Loucy (cell line): ENCODE data around the gene RXRG.

Source experiments
- H2AFZ ChIP-seq: fragments of 200-600 bp; sonication (generic); 2 replicates; pipeline ENCODE4 v1.6.0; 2016; ENCODE audit warnings: antibody characterized with exemption, mild to moderate bottlenecking, low read length, moderate library complexity
- H3F3A ChIP-seq: fragments of 200-600 bp; 2 replicates; pipeline ENCODE4 v1.6.0; 2016; ENCODE audit warnings: antibody characterized with exemption, low read depth, mild to moderate bottlenecking
- H3K27me3 ChIP-seq: fragments of 200-600 bp; sonication (generic); 2 replicates; pipeline ENCODE4 v1.6.1; 2014; ENCODE audit warnings: low read length, mild to moderate bottlenecking; ENCODE audit not compliant: insufficient read depth, poor library complexity, severe bottlenecking
- H3K36me3 ChIP-seq: fragments of 200-600 bp; sonication (generic); 2 replicates; pipeline ENCODE4 v1.6.1; 2016; ENCODE audit warnings: low read length; ENCODE audit not compliant: insufficient read depth
- H3K4me1 ChIP-seq: fragments of 200-600 bp; sonication (generic); 2 replicates; pipeline ENCODE4 v1.5.1; 2014; ENCODE audit warnings: low read length, mild to moderate bottlenecking; ENCODE audit not compliant: insufficient read depth, poor library complexity, severe bottlenecking
- H3K4me2 ChIP-seq: fragments of 200-600 bp; sonication (generic); 2 replicates; pipeline ENCODE4 v1.6.0; 2014; ENCODE audit warnings: antibody characterized with exemption, low read length, low read depth, mild to moderate bottlenecking; ENCODE audit not compliant: poor library complexity, severe bottlenecking
- H3K4me3 ChIP-seq: fragments of 200-600 bp; sonication (generic); 2 replicates; pipeline ENCODE4 v1.5.1; 2014; ENCODE audit warnings: low read length, mild to moderate bottlenecking, mixed read lengths; ENCODE audit not compliant: poor library complexity, severe bottlenecking
- H3K79me2 ChIP-seq: fragments of 200-600 bp; sonication (generic); 2 replicates; pipeline ENCODE4 v1.6.1; 2014; ENCODE audit warnings: low read length; ENCODE audit not compliant: insufficient read depth
- H3K9ac ChIP-seq: fragments of 200-600 bp; sonication (generic); 2 replicates; pipeline ENCODE4 v1.6.0; 2014; ENCODE audit warnings: mild to moderate bottlenecking, low read depth, low read length, moderate library complexity; ENCODE audit not compliant: poor library complexity, severe bottlenecking
- H3K9me2 ChIP-seq: fragments of 200-600 bp; sonication (generic); replicated peaks from 2 replicates; pipeline ENCODE4 v1.6.1; 2016; ENCODE audit warnings: low read depth, low read length, mixed read lengths
- H3K9me3 ChIP-seq: fragments of 200-600 bp; sonication (generic); 2 replicates; pipeline ENCODE4 v1.6.1; 2014; ENCODE audit warnings: mild to moderate bottlenecking, antibody characterized with exemption, low read length, low read depth; ENCODE audit not compliant: insufficient read depth
- H4K20me1 ChIP-seq: fragments of 200-600 bp; sonication (generic); 2 replicates; pipeline ENCODE4 v1.6.0; 2014; ENCODE audit warnings: antibody characterized with exemption, low read length, mild to moderate bottlenecking; ENCODE audit not compliant: insufficient read depth, poor library complexity, severe bottlenecking
- CTCF ChIP-seq: fragments of 200-600 bp; sonication (generic); conservative IDR thresholded peaks from 2 replicates; pipeline ENCODE4 v1.5.1; 2014; ENCODE audit warnings: mild to moderate bottlenecking, antibody characterized with exemption, low read length
- EZH2phosphoT487 ChIP-seq: fragments of 200-600 bp; IDR thresholded peaks from 2 replicates; pipeline ENCODE4 v1.6.1; 2018; ENCODE audit warnings: antibody characterized with exemption, mild to moderate bottlenecking, moderate library complexity, borderline replicate concordance

The RXRG gene

DNA sequence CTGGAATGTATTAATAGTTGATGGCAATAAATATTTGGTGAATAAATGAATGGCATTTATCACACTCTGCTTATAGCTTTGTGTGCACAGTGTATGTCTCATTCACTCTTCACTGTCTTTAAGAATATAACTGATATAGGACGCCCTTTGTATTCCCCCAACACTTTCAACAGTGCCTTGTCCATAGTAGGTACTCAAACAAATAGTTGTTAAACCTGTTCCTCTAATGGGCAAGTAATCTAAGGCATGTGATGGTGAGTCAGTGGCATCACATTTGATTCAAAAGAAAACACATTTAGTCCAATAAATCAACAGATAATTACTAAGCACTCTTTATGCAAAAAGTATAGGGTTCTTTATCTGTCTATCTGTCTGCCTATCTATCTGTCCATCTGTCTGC is 11.2 kb upstream of the RXRG start:
- Histone ChIP-seq H3K4me1 (no peaks in the 10 kb centered on the region), H2AFZ (no peak overlapping the region), H3K36me3 (no peaks in the 10 kb centered on the region), H4K20me1 (no peaks in the 10 kb centered on the region), H3K27me3 (no peaks in the 10 kb centered on the region), H3K4me2 (no peak overlapping the region), H3K79me2 (no peaks in the 10 kb centered on the region), H3K9ac (no peak overlapping the region), H3F3A (no peaks in the 10 kb centered on the region), H3K9me2 (no peaks in the 10 kb centered on the region), H3K4me3 (no peak overlapping the region), H3K9me3 (no peaks in the 10 kb centered on the region)
- no peak for TF ChIP-seq EZH2phosphoT487
- TF ChIP-seq CTCF, result no peak

- no peaks in the 10 kb centered on the region for H3K36me3 ChIP-seq
- no peaks in the 10 kb centered on the region for H3K9me3 ChIP-seq
- no peak overlapping the region for H3K4me2 ChIP-seq
- no peak overlapping the region for H2AFZ ChIP-seq
- no peak overlapping the region for H3K9ac ChIP-seq
- no peak for TF ChIP-seq EZH2phosphoT487
- TF ChIP-seq CTCF, result no peak
- no peaks in the 10 kb centered on the region for H3K9me2 ChIP-seq
- H4K20me1 ChIP-seq, result no peaks in the 10 kb centered on the region
- H3K4me3 ChIP-seq, result no peak overlapping the region
- H3K27me3 ChIP-seq, result no peaks in the 10 kb centered on the region
- no peaks in the 10 kb centered on the region for H3F3A ChIP-seq
- no peaks in the 10 kb centered on the region for H3K4me1 ChIP-seq
- H3K79me2 ChIP-seq, result no peaks in the 10 kb centered on the region
Observed at GRCh38 chr1:165455111-165455510, 10.2 kb upstream of the RXRG start.

DNA sequence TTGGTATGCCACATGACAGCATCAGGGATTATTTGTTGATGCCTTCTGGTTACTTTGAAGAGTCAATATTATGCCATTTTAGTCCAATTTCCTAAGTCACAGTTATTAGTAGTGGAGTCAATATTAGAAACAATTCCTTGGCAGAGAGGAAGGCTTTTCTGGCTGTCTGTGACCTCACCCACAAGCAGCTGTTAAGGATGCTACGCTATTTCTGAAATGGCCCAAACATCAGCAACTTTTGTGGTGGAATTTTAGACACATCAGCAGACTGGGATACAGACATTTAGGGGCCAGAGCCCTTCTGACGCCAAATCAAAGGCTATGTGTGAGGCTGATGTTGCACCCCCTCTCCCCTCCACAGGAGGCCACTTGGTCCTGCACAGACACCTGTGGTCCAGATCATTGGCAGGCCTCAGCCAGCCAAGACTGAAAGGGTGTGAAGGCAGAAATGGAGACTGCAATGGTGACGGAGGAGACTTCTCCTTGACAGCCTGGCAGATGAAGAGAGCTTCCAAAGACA is 9.2 kb upstream of the RXRG start:
- no peaks in the 10 kb centered on the region for H3K4me1 ChIP-seq
- no peaks in the 10 kb centered on the region for H4K20me1 ChIP-seq
- no peak overlapping the region for H2AFZ ChIP-seq
- H3K79me2 ChIP-seq, result no peaks in the 10 kb centered on the region
- no peak overlapping the region for H3K9ac ChIP-seq
- TF ChIP-seq CTCF (no peak), EZH2phosphoT487 (no peak)
- no peak overlapping the region for H3K4me2 ChIP-seq
- H3K36me3 ChIP-seq, result no peaks in the 10 kb centered on the region
- H3K4me3 ChIP-seq, result no peak overlapping the region
- H3K27me3 ChIP-seq, result no peaks in the 10 kb centered on the region
- H3F3A ChIP-seq, result no peaks in the 10 kb centered on the region
- H3K9me2 ChIP-seq, result no peaks in the 10 kb centered on the region
- no peaks in the 10 kb centered on the region for H3K9me3 ChIP-seq
